ENCODE data around the gene CLP1. TPM values are rescaled to one million over a fixed set of nuclear protein-coding genes. Genes with fewer than 3 reads are reported as not detected.

The CLP1 gene
- polyA plus RNA-seq, 3 donors: 7.6 to 17.9 (median 12.9) TPM

GRCh38 chr11:57646799-57647303, 10.7 kb upstream of the CLP1 start:
- Mint-ChIP-seq H3K27me3 (ENCODE audit: low read depth in 3 of 3) (peaks cover 58 to 69% (median 61%) of the 10 kb centered on the region in 3 donors), H3K27ac (peak overlapping the region in 3 of 7 donors; percentile 18 to 46 (median 42)), H3K4me1 (peaks cover 62% of the 10 kb centered on the region), H3K4me3 (peak overlapping the region; percentile 56 to 91), H3K36me3 (peaks cover 0 to 23% of the 10 kb centered on the region in 2 donors), H3K9me3 (peaks cover 0 to 20% (median 17%) of the 10 kb centered on the region in 7 donors)
- Histone ChIP-seq H3K36me3 (replicated peaks in 1 of 2; ENCODE audit: control insufficient read depth in 1 of 2, insufficient read depth in 2 of 2, low read length in 2 of 2) (no peaks in the 10 kb centered on the region), H3K27ac (ENCODE audit: low read depth in 1 of 2, low read length in 2 of 2) (no peak overlapping the region), H3K9me3 (replicated peaks in 1 of 2; ENCODE audit: control insufficient read depth in 1 of 2, insufficient read depth in 1 of 2, low read length in 2 of 2) (peaks cover 3 to 17% of the 10 kb centered on the region in 2 donors), H3K79me2 (ENCODE audit: insufficient read depth, low read length) (no peaks in the 10 kb centered on the region), H3K4me3 (replicated peaks in 1 of 3; ENCODE audit: low read depth in 2 of 3, low read length in 3 of 3) (no peak overlapping the region), H3K4me1 (ENCODE audit: control insufficient read depth in 1 of 2, insufficient read depth in 2 of 2, low read length in 2 of 2) (peaks cover 43% of the 10 kb centered on the region in 2 donors), H4K20me1 (ENCODE audit: insufficient read depth, low read length) (no peaks in the 10 kb centered on the region), H3K27me3 (ENCODE audit: control insufficient read depth in 2 of 2, insufficient read depth in 2 of 2, low read length in 2 of 2) (peaks cover 42 to 46% of the 10 kb centered on the region in 2 donors), H2AFZ (ENCODE audit: insufficient read depth, low read depth, low read length, poor library complexity, severe bottlenecking) (peak overlapping the region; percentile 1), H3K4me2 (replicated peaks; ENCODE audit: extremely low read depth, low read length, poor library complexity, severe bottlenecking) (no peak overlapping the region), H3K9ac (ENCODE audit: insufficient read depth, low read length, poor library complexity, severe bottlenecking) (no peak overlapping the region)
- intact Hi-C loops (cut with micrococcal nuclease): loop anchor here (2.0 to 10.0 kb wide), 3 partner anchors 80 to 292 kb away; partner anchors contain the start of gene UBE2L6 (in 1 of the 2)
- TF ChIP-seq CTCF (IDR thresholded peaks at IDR 0.05): no peak
- WGBS (ENCODE audit: insufficient coverage): 5% methylated on average over 22 of the region's 23 CpGs
- no peak for DNase-seq

- peaks cover 57 to 69% (median 61%) of the 10 kb centered on the region in 3 donors for H3K27me3 Mint-ChIP-seq (ENCODE audit: low read depth in 3 of 3)
- peaks cover 3 to 17% of the 10 kb centered on the region in 2 donors for H3K9me3 ChIP-seq (replicated peaks in 1 of 2; ENCODE audit: control insufficient read depth in 1 of 2, insufficient read depth in 1 of 2, low read length in 2 of 2)
- no peak overlapping the region for H2AFZ ChIP-seq (ENCODE audit: insufficient read depth, low read depth, low read length, poor library complexity, severe bottlenecking)
- peaks cover 45% of the 10 kb centered on the region in 2 donors for H3K4me1 ChIP-seq (ENCODE audit: control insufficient read depth in 1 of 2, insufficient read depth in 2 of 2, low read length in 2 of 2)
- peaks cover 0 to 20% (median 17%) of the 10 kb centered on the region in 7 donors for H3K9me3 Mint-ChIP-seq
- no peak overlapping the region for H3K9ac ChIP-seq (ENCODE audit: insufficient read depth, low read length, poor library complexity, severe bottlenecking)
- H3K4me1 Mint-ChIP-seq: peaks cover 67% of the 10 kb centered on the region
- H3K4me2 ChIP-seq (replicated peaks; ENCODE audit: extremely low read depth, low read length, poor library complexity, severe bottlenecking): no peak overlapping the region
- peak overlapping the region in 1 of 2 donors; percentile 91 for H3K4me3 Mint-ChIP-seq
- no peak for DNase-seq
- no peak for TF ChIP-seq CTCF (IDR thresholded peaks at IDR 0.05)
- H3K27ac ChIP-seq (ENCODE audit: low read depth in 1 of 2, low read length in 2 of 2): no peak overlapping the region
- H3K4me3 ChIP-seq (replicated peaks in 1 of 3; ENCODE audit: low read depth in 2 of 3, low read length in 3 of 3): no peak overlapping the region
- intact Hi-C loops (cut with micrococcal nuclease): loop anchor here (2.0 to 10.0 kb wide), 3 partner anchors 81 to 293 kb away; partner anchors contain the start of gene UBE2L6 (in 1 of the 2)
- peaks cover 42 to 46% of the 10 kb centered on the region in 2 donors for H3K27me3 ChIP-seq (ENCODE audit: control insufficient read depth in 2 of 2, insufficient read depth in 2 of 2, low read length in 2 of 2)
- WGBS (ENCODE audit: insufficient coverage): 3% methylated on average over 10 of the region's 10 CpGs
- H4K20me1 ChIP-seq (ENCODE audit: insufficient read depth, low read length): no peaks in the 10 kb centered on the region
- peaks cover 0 to 23% of the 10 kb centered on the region in 2 donors for H3K36me3 Mint-ChIP-seq
- H3K27ac Mint-ChIP-seq: peak overlapping the region in 3 of 7 donors; percentile 17 to 46 (median 36)
- H3K36me3 ChIP-seq (replicated peaks in 1 of 2; ENCODE audit: control insufficient read depth in 1 of 2, insufficient read depth in 2 of 2, low read length in 2 of 2): no peaks in the 10 kb centered on the region
- no peaks in the 10 kb centered on the region for H3K79me2 ChIP-seq (ENCODE audit: insufficient read depth, low read length)
Measured at GRCh38 chr11:57647372-57647771, 10.2 kb upstream of the CLP1 start.
